ENCODE results near the gene GRM2.

Gene GRM2

GRCh38 chr3:51684971-51685751 is 21.7 kb upstream of the GRM2 start:
- no peak overlapping the region for H3K4me3 ChIP-seq (ENCODE audit: low read depth, low read length)
- no peak for TF ChIP-seq CTCF (IDR thresholded peaks at IDR 0.05; ENCODE audit: low read depth, low read length, missing control alignments)
- in situ Hi-C loops (cut with HindIII; ENCODE audit: low sequenced_read_pairs): no loop called here
- no peak for DNase-seq (ENCODE audit: low read depth)

- no peak for TF ChIP-seq CTCF (IDR thresholded peaks at IDR 0.05; ENCODE audit: low read depth, low read length, missing control alignments)
- in situ Hi-C loops (cut with HindIII; ENCODE audit: low sequenced_read_pairs): no loop called here
- H3K4me3 ChIP-seq (ENCODE audit: low read depth, low read length): no peak overlapping the region
- DNase-seq (ENCODE audit: low read depth): no peak
These were observed 20.8 kb upstream of the GRM2 start for GRCh38 chr3:51686056-51686455.

- H3K4me3 ChIP-seq (ENCODE audit: low read depth, low read length): no peak overlapping the region
- TF ChIP-seq CTCF (IDR thresholded peaks at IDR 0.05; ENCODE audit: low read depth, low read length, missing control alignments): no peak
- in situ Hi-C loops (cut with HindIII; ENCODE audit: low sequenced_read_pairs): no loop called here
- DNase-seq (ENCODE audit: low read depth): no peak
These were observed 20.2 kb upstream of the GRM2 start for GRCh38 chr3:51686512-51687215.

- DNase-seq (ENCODE audit: low read depth): no peak
- in situ Hi-C loops (cut with HindIII; ENCODE audit: low sequenced_read_pairs): no loop called here
- no peak for TF ChIP-seq CTCF (IDR thresholded peaks at IDR 0.05; ENCODE audit: low read depth, low read length, missing control alignments)
- no peak overlapping the region for H3K4me3 ChIP-seq (ENCODE audit: low read depth, low read length)
These were observed 19.2 kb upstream of the GRM2 start for GRCh38 chr3:51687431-51688205.

GRCh38 chr3:51688206-51688600 is 18.7 kb upstream of the GRM2 start:
- in situ Hi-C loops (cut with HindIII; ENCODE audit: low sequenced_read_pairs): no loop called here
- DNase-seq (ENCODE audit: low read depth): no peak
- no peak overlapping the region for H3K4me3 ChIP-seq (ENCODE audit: low read depth, low read length)
- no peak for TF ChIP-seq CTCF (IDR thresholded peaks at IDR 0.05; ENCODE audit: low read depth, low read length, missing control alignments)

- H3K4me3 ChIP-seq (ENCODE audit: low read depth, low read length): no peak overlapping the region
- TF ChIP-seq CTCF (IDR thresholded peaks at IDR 0.05; ENCODE audit: low read depth, low read length, missing control alignments): no peak
- no peak for DNase-seq (ENCODE audit: low read depth)
- in situ Hi-C loops (cut with HindIII; ENCODE audit: low sequenced_read_pairs): no loop called here
These were observed 15.8 kb upstream of the GRM2 start for GRCh38 chr3:51691021-51691420.

Measured in astrocyte of the cerebellum (primary cell).